Liver (tissue), 3 donors: ENCODE results near the gene ATOH1.

Source experiments
- EGR1 ChIP-seq, 2 donors: IDR thresholded peaks; 2 replicates each; pipeline ENCODE4 v1.6.1; 2016 to 2018; ENCODE audit warnings: antibody characterized with exemption in 2 of 2, low read depth in 2 of 2
- GABPA ChIP-seq, 2 donors: IDR thresholded peaks in 1 of 2; conservative IDR thresholded peaks in 1 of 2; 2 replicates each; pipeline ENCODE4 v1.6.1; 2016; ENCODE audit warnings: antibody characterized with exemption in 2 of 2, mild to moderate bottlenecking in 1 of 2, moderate library complexity in 1 of 2
- HNF4G ChIP-seq: IDR thresholded peaks from 2 replicates; pipeline ENCODE4 v1.6.1; 2016; ENCODE audit warnings: antibody characterized with exemption
- JUND ChIP-seq, 2 donors: IDR thresholded peaks; 2 replicates each; pipeline ENCODE4 v1.6.1; 2016; ENCODE audit warnings: antibody characterized with exemption in 2 of 2
- RAD21 ChIP-seq, 2 donors: IDR thresholded peaks; 2 replicates each; pipeline ENCODE4 v1.6.1; 2016; ENCODE audit warnings: antibody characterized with exemption in 2 of 2, mild to moderate bottlenecking in 2 of 2
- TF ChIP-seq, protein P1 (sequence below): fragments of 150-350 bp; IDR thresholded peaks from 2 replicates; pipeline ENCODE4 v1.5.1; 2017; ENCODE audit warnings: improper control_type of control experiment, low read depth, low read length; ENCODE audit not compliant: missing input control
- TF ChIP-seq, protein P2 (sequence below): IDR thresholded peaks from 2 replicates; pipeline ENCODE4 v1.6.1; 2016; ENCODE audit warnings: antibody characterized with exemption, mild to moderate bottlenecking
- TF ChIP-seq, protein P3 (sequence below): IDR thresholded peaks from 2 replicates; pipeline ENCODE4 v1.6.1; 2016; ENCODE audit warnings: antibody characterized with exemption
- TF ChIP-seq, protein P4 (sequence below): IDR thresholded peaks from 2 replicates; pipeline ENCODE4 v1.6.1; 2016; ENCODE audit warnings: antibody characterized with exemption
- TF ChIP-seq, protein P5 (sequence below): IDR thresholded peaks from 2 replicates; pipeline ENCODE4 v1.6.1; 2016; ENCODE audit warnings: antibody characterized with exemption
- donor health status: healthy.
- donor health status: healthy.

DNA sequence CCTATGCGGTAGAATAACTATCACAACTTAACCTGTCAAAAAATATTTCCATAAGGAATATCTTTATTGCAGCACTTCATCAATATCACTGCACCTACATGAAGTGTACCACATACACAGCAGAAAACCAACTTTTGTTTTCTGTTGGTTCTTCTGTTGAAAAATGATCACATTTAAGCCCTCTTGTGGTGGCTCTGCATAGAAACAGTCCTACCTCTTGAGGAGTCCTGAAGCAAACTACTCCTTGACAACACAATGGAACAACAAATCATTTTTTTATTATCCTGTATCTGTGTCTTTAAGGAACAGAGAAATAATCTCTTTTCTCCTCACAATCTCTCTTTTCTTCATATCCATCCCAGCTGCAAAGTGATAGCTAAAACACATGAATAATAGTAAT is 39.8 kb upstream of the ATOH1 start:
- TF ChIP-seq, protein P1, sequence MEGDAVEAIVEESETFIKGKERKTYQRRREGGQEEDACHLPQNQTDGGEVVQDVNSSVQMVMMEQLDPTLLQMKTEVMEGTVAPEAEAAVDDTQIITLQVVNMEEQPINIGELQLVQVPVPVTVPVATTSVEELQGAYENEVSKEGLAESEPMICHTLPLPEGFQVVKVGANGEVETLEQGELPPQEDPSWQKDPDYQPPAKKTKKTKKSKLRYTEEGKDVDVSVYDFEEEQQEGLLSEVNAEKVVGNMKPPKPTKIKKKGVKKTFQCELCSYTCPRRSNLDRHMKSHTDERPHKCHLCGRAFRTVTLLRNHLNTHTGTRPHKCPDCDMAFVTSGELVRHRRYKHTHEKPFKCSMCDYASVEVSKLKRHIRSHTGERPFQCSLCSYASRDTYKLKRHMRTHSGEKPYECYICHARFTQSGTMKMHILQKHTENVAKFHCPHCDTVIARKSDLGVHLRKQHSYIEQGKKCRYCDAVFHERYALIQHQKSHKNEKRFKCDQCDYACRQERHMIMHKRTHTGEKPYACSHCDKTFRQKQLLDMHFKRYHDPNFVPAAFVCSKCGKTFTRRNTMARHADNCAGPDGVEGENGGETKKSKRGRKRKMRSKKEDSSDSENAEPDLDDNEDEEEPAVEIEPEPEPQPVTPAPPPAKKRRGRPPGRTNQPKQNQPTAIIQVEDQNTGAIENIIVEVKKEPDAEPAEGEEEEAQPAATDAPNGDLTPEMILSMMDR, result peak; percentile 13
- no peak for TF ChIP-seq EGR1 (IDR thresholded peaks at IDR 0.05; ENCODE audit: low read depth in 2 of 2)
- TF ChIP-seq, protein P2, sequence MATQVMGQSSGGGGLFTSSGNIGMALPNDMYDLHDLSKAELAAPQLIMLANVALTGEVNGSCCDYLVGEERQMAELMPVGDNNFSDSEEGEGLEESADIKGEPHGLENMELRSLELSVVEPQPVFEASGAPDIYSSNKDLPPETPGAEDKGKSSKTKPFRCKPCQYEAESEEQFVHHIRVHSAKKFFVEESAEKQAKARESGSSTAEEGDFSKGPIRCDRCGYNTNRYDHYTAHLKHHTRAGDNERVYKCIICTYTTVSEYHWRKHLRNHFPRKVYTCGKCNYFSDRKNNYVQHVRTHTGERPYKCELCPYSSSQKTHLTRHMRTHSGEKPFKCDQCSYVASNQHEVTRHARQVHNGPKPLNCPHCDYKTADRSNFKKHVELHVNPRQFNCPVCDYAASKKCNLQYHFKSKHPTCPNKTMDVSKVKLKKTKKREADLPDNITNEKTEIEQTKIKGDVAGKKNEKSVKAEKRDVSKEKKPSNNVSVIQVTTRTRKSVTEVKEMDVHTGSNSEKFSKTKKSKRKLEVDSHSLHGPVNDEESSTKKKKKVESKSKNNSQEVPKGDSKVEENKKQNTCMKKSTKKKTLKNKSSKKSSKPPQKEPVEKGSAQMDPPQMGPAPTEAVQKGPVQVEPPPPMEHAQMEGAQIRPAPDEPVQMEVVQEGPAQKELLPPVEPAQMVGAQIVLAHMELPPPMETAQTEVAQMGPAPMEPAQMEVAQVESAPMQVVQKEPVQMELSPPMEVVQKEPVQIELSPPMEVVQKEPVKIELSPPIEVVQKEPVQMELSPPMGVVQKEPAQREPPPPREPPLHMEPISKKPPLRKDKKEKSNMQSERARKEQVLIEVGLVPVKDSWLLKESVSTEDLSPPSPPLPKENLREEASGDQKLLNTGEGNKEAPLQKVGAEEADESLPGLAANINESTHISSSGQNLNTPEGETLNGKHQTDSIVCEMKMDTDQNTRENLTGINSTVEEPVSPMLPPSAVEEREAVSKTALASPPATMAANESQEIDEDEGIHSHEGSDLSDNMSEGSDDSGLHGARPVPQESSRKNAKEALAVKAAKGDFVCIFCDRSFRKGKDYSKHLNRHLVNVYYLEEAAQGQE, result no peak
- TF ChIP-seq, protein P3, sequence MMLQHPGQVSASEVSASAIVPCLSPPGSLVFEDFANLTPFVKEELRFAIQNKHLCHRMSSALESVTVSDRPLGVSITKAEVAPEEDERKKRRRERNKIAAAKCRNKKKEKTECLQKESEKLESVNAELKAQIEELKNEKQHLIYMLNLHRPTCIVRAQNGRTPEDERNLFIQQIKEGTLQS, result no peak
- TF ChIP-seq, protein P4, sequence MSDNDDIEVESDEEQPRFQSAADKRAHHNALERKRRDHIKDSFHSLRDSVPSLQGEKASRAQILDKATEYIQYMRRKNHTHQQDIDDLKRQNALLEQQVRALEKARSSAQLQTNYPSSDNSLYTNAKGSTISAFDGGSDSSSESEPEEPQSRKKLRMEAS, result no peak
- TF ChIP-seq GABPA (IDR thresholded peaks at IDR 0.05 in 1 of 2, conservative IDR thresholded peaks at IDR 0.05 in 1 of 2), result no peak
- no peak for TF ChIP-seq JUND (IDR thresholded peaks at IDR 0.05)
- TF ChIP-seq, protein P5, sequence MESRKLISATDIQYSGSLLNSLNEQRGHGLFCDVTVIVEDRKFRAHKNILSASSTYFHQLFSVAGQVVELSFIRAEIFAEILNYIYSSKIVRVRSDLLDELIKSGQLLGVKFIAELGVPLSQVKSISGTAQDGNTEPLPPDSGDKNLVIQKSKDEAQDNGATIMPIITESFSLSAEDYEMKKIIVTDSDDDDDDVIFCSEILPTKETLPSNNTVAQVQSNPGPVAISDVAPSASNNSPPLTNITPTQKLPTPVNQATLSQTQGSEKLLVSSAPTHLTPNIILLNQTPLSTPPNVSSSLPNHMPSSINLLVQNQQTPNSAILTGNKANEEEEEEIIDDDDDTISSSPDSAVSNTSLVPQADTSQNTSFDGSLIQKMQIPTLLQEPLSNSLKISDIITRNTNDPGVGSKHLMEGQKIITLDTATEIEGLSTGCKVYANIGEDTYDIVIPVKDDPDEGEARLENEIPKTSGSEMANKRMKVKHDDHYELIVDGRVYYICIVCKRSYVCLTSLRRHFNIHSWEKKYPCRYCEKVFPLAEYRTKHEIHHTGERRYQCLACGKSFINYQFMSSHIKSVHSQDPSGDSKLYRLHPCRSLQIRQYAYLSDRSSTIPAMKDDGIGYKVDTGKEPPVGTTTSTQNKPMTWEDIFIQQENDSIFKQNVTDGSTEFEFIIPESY, result no peak
- no peak for TF ChIP-seq RAD21 (IDR thresholded peaks at IDR 0.05)
- TF ChIP-seq HNF4G, result no peak
